HepG2 (cell line): ENCODE measurements around the gene CRISPLD2. TPM values are rescaled to one million over a fixed set of nuclear protein-coding genes. Genes with fewer than 3 reads are reported as not detected.
A peak's percentile ranks its signal among the peaks of the same experiment; 100 is the strongest.

ENCODE experiments used
- ATAC-seq: fragments of 200-7000 bp; cut with Tn5 transposase; 3 replicates; pipeline ENCODE4 v1.9.1; 2020; ENCODE audit warnings: mild to moderate bottlenecking, moderate library complexity
- BruUV-seq: library from RNA; stranded (reverse); fragments of 400-500 nt; replicated peaks from 2 replicates; lab custom pipeline; 2021; lab: Mats Ljungman, UMichigan
- CTCF ChIA-PET: fragments of 300-600 bp; formaldehyde crosslinking; extraction: SDS; loops from one replicate; lab custom pipeline; 2021; ENCODE audit warnings: low total read pairs, inconsistent platforms, low intra/inter-chr PET ratio; lab: Yijun Ruan, JAX
- POLR2A ChIA-PET: fragments of 350-600 bp; sonication (Branson Sonifier 250); formaldehyde crosslinking; loops from one replicate; lab custom pipeline; 2020; ENCODE audit warnings: antibody characterized with exemption, inconsistent platforms; lab: Yijun Ruan, JAX
- DNase-seq: peaks from one replicate; pipeline ENCODE4 v3.0.0-alpha.2; 2015; ENCODE audit warnings: low spot score
- FAIRE-seq: peaks from 3 replicates; lab custom pipeline; 2011; peaks lifted over from hg19 to GRCh38; lab: Jason Lieb, UNC
- H2AFZ ChIP-seq: one replicate; pipeline ENCODE4 v1.6.1; 2011; ENCODE audit warnings: low read length, inconsistent platforms
- H3K27ac ChIP-seq: fragments of 300-600 bp; 3 replicates; pipeline ENCODE4 v1.8.0; 2011; ENCODE audit warnings: mixed run types, mild to moderate bottlenecking, mixed read lengths, low read length, inconsistent platforms; ENCODE audit not compliant: insufficient read depth; ENCODE audit errors: extremely low read length
- H3K27me3 ChIP-seq, 2 experiments: fragments of 200-600 bp in 1 of 2; 2 replicates in 1 of 2; 3 replicates in 1 of 2; pipeline versions ENCODE4 v1.6.0 to v1.8.0; 2011; ENCODE audit warnings: low read length in 2 of 2, mild to moderate bottlenecking in 2 of 2, moderate library complexity in 2 of 2, inconsistent platforms in 1 of 2; ENCODE audit not compliant: insufficient read depth in 2 of 2, control insufficient read depth in 1 of 2
- H3K36me3 ChIP-seq, 2 experiments: fragments of 200-600 bp in 1 of 2; replicated peaks in 1 of 2; 2 replicates in 1 of 2; 3 replicates in 1 of 2; pipeline versions ENCODE4 v1.5.1 to v1.8.0; 2011; ENCODE audit warnings: low read length in 2 of 2, inconsistent platforms in 1 of 2; ENCODE audit not compliant: insufficient read depth in 2 of 2, control insufficient read depth in 1 of 2
- H3K4me1 ChIP-seq: 2 replicates; pipeline ENCODE4 v1.5.1; 2012; ENCODE audit warnings: low read length, inconsistent platforms; ENCODE audit not compliant: insufficient read depth
- H3K4me2 ChIP-seq: 2 replicates; pipeline ENCODE4 v1.6.0; 2011; ENCODE audit warnings: low read depth, low read length, inconsistent platforms
- H3K4me3 ChIP-seq, 3 experiments: fragments of 200-600 bp in 1 of 3; sonication (generic), shearing (Covaris generic) in 1 of 3; replicated peaks in 1 of 3; 2 replicates each; pipeline ENCODE4 v1.5.1; 2011 to 2016; ENCODE audit warnings: low read length in 3 of 3, inconsistent platforms in 2 of 3, low read depth in 2 of 3, mild to moderate bottlenecking in 2 of 3, control low read depth in 1 of 3, mixed read lengths in 1 of 3; ENCODE audit not compliant: insufficient read depth in 1 of 3
- H3K79me2 ChIP-seq: one replicate; pipeline ENCODE4 v1.6.1; 2011; ENCODE audit warnings: low read length, inconsistent platforms; ENCODE audit not compliant: insufficient read depth
- H3K9ac ChIP-seq: 2 replicates; pipeline ENCODE4 v1.6.0; 2011; ENCODE audit warnings: mild to moderate bottlenecking, low read depth, low read length, inconsistent platforms; ENCODE audit not compliant: insufficient read depth
- H3K9me3 ChIP-seq: 2 replicates; pipeline ENCODE4 v1.5.1; 2012; ENCODE audit warnings: mild to moderate bottlenecking, low read length
- H4K20me1 ChIP-seq: 2 replicates; pipeline ENCODE4 v1.6.0; 2011; ENCODE audit warnings: inconsistent platforms, mild to moderate bottlenecking, low read length, moderate library complexity; ENCODE audit not compliant: insufficient read depth
- CHD4 ChIP-seq: fragments of 200-600 bp; sonication (generic); IDR thresholded peaks from 2 replicates; pipeline ENCODE4 v1.7.0; 2017; ENCODE audit warnings: mild to moderate bottlenecking, low read length, borderline replicate concordance
- EP300 ChIP-seq, 3 experiments: sonication (generic) in 1 of 3; formaldehyde crosslinking in 1 of 3; IDR thresholded peaks; 2 replicates each; pipeline versions ENCODE4 v1.5.1 to v1.6.1; 2011 to 2020; ENCODE audit warnings: low read depth in 2 of 3, low read length in 2 of 3, borderline replicate concordance in 1 of 3, improper control_type of control experiment in 1 of 3, mild to moderate bottlenecking in 1 of 3, missing genetic modification reagents in 1 of 3, moderate library complexity in 1 of 3
- MBNL3 ChIP-seq: fragments of 250-450 bp; sonication (Bioruptor Pico); conservative IDR thresholded peaks from 2 replicates; pipeline ENCODE4 v1.8.0; 2022; ENCODE audit warnings: mild to moderate bottlenecking, inconsistent platforms
- ZNF121 ChIP-seq: sonication (generic); formaldehyde crosslinking; IDR thresholded peaks from 2 replicates; pipeline ENCODE4 v1.5.0; 2020; ENCODE audit warnings: mild to moderate bottlenecking, missing genetic modification reagents
- WGBS: methylation state at CpG from one replicate; pipeline ENCODE4 v1.1.6; 2017; ENCODE audit warnings: low lambda C conversion rate; 5-methylcytosine and 5-hydroxymethylcytosine counted together
- in situ Hi-C: cut with HindIII; loops from 2 replicates; pipeline ENCODE4 v1.10.0; 2017; ENCODE audit warnings: low pct_unique_long_range_greater_than_20kb; ENCODE audit not compliant: extremely low pct_ligation_motif_present
- intact Hi-C: fragments of 100-400 bp; cut with micrococcal nuclease; formaldehyde crosslinking; loops from one replicate; pipeline ENCODE4 v1.10.0; 2022; ENCODE audit not compliant: unreplicated experiment
- polyA plus RNA-seq, 8 experiments: library from polyadenylated mRNA; depleted of rRNA in 3 of 8; stranded (reverse) in 7 of 8; unstranded in 1 of 8; fragments of >200 nt; fragmentation: Illumina TruSeq in 4 of 8; extraction: Trizol in 4 of 8; gene quantifications; 2 replicates each; pipeline versions ENCODE4 v1.2.1 to v1.2.3, GENCODE V29; 2011 to 2016; ENCODE audit warnings: low read depth in 4 of 8, missing spikeins in 1 of 8, mixed read lengths in 1 of 8; ENCODE audit not compliant: insufficient read depth in 1 of 8
- total RNA-seq, 5 experiments: library from RNA; depleted of rRNA; stranded (reverse); fragments of >200 nt; fragmentation: Illumina TruSeq; extraction: Trizol; gene quantifications; 2 replicates each; pipeline ENCODE4 v1.2.3, GENCODE V29; 2016; ENCODE audit warnings: low read depth in 1 of 5

Gene CRISPLD2
- total and polyA plus RNA-seq, 2 of the 13 experiments (the other 11 are each of a cell fraction or from before 2014, with no cell fraction given) = 0.04 to 0.31 TPM

DNA sequence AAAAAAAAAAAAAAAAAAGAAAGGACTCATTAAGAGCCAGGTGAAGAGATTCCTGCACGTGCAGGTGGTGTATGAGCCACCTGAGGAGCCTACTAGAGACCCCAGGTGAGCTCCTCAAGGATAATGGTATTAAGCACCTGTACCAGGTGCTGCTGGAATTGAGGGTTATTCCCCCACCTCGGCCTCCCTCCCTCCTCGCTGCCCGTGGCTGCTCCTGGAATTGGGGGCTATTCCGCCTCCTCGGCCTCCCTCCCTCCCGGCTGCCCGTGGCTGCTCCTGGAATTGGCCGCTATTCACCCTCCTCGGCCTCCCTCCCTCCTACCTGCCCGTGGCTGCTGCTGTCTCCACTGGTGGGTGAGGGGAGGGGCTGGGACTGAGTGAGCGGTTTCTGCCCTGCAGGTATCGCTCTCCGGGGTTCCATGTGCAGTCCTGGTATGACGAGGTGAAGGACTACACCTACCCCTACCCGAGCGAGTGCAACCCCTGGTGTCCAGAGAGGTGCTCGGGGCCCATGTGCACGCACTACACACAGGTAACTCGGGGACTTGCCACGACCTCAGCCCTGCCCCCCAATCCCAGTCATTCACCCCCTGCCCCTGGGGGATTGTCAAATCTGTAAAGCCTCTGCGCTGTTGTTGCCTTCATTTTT lies 29.3 kb downstream of the CRISPLD2 start:
- 56% methylated on average over 21 of the region's 22 CpGs for WGBS
- ChIA-PET CTCF (no interaction called here), POLR2A (no interaction called here)
- no peak for TF ChIP-seq MBNL3 (CRISPR knock-in tag)
- TF ChIP-seq EP300 (IDR thresholded peaks at IDR 0.05; ENCODE audit: low read depth in 2 of 2, low read length in 2 of 2) = peak in 1 of 2 experiments; percentile 42; a peak in 1 of 4 replicates
- no peak for TF ChIP-seq EP300 (CRISPR knock-in tag; IDR thresholded peaks at IDR 0.05; ENCODE audit: borderline replicate concordance)
- Histone ChIP-seq H3K4me3 (no peak overlapping the region), H3K4me2 (no peak overlapping the region), H3K27me3 (peaks cover 0 to 76% of the 10 kb centered on the region in 2 experiments; a peak in 4 of 5 replicates), H3K36me3 (no peaks in the 10 kb centered on the region), H3K79me2 (no peaks in the 10 kb centered on the region), H3K9me3 (no peaks in the 10 kb centered on the region), H3K27ac (no peak overlapping the region), H3K9ac (no peak overlapping the region), H3K4me1 (peaks cover 24% of the 10 kb centered on the region), H2AFZ (no peak overlapping the region), H4K20me1 (no peaks in the 10 kb centered on the region; the same call in 1 of the 2 replicates)
- no TSS peak for BruUV-seq
- DNase-seq (no peak), FAIRE-seq (no peak), ATAC-seq (no peak)
- in situ Hi-C loops (no loop called here), intact Hi-C loops (no loop called here)

DNA sequence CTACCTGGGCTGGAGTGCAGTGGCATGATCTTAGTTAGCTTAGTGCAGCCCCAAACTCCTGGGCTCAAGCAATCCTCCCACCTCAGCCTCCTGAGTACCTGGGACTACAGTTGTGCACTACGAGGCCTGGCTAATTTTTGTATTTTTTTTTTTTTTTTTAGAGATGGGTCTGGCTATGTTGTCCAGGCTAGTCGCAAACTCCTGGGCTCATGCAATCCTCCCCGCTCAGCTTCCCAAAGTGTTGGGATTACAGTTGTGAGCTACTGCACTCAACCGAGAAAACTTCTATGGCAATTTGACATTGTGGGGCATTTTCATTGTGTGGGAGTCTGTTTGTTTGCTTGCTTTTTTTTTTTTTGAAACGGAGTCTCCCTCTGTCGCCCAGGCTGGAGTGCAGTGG lies 30.0 kb downstream of the CRISPLD2 start:
- Histone ChIP-seq H3K4me1 (peaks cover 24% of the 10 kb centered on the region), H3K27me3 (peaks cover 0 to 79% of the 10 kb centered on the region in 2 experiments; a peak in 4 of 5 replicates), H2AFZ (no peak overlapping the region), H3K9ac (no peak overlapping the region), H4K20me1 (no peaks in the 10 kb centered on the region; the same call in 1 of the 2 replicates), H3K27ac (no peak overlapping the region), H3K9me3 (no peaks in the 10 kb centered on the region), H3K36me3 (no peaks in the 10 kb centered on the region), H3K4me2 (no peak overlapping the region), H3K4me3 (no peak overlapping the region), H3K79me2 (no peaks in the 10 kb centered on the region)
- DNase-seq (no peak), FAIRE-seq (no peak), ATAC-seq (no peak)
- in situ Hi-C loops = no loop called here
- intact Hi-C loops = no loop called here
- BruUV-seq = no TSS peak
- WGBS = 68% methylated on average over 6 of the region's 6 CpGs
- ChIA-PET CTCF (no interaction called here), POLR2A (no interaction called here)
- TF ChIP-seq CHD4 (no peak), ZNF121 (CRISPR knock-in tag) (peak; percentile 52; the same call in 1 of the 2 replicates)
